ENCODE measurements around the gene RNF181.
"Not testable (repeated sequence)": the region's sequence is repeated elsewhere in the genome, so short reads cannot be mapped to it uniquely, and the experiment has no call there.

The RNF181 gene

GRCh38 chr2:85595301-85596025 lies at the start of gene RNF181:
Gene RNF181 (plus strand): TSS chr2:85595745. CDS start chr2:85595764, 19 bp downstream.
- DNase-seq: peak; percentile 67 to 99 (median 96)

GRCh38 chr2:85545780-85546240 lies 49.7 kb upstream of the RNF181 start:
- no peak for DNase-seq

- no peak for DNase-seq
Observed at GRCh38 chr2:85547089-85547858, 48.3 kb upstream of the RNF181 start.

GRCh38 chr2:85547859-85548607 lies 47.5 kb upstream of the RNF181 start:
- no peak for DNase-seq

GRCh38 chr2:85548608-85548900 lies 47.0 kb upstream of the RNF181 start:
- no peak for DNase-seq

- no peak for DNase-seq
Observed at GRCh38 chr2:85549095-85549494, 46.5 kb upstream of the RNF181 start.

- DNase-seq: no peak
Observed at GRCh38 chr2:85549826-85550225, 45.7 kb upstream of the RNF181 start.

GRCh38 chr2:85550486-85550885 lies 45.1 kb upstream of the RNF181 start:
- peak in 2 of 14 donors; percentile 18 to 28 for DNase-seq

- peak in 13 of 14 donors; percentile 2 to 78 (median 60) for DNase-seq
Observed at GRCh38 chr2:85551698-85552678, 43.6 kb upstream of the RNF181 start.

GRCh38 chr2:85553184-85553583 lies 42.4 kb upstream of the RNF181 start:
- DNase-seq: no peak

GRCh38 chr2:85554980-85555612 lies 40.4 kb upstream of the RNF181 start:
- DNase-seq: no peak

- DNase-seq: no peak
Observed at GRCh38 chr2:85557130-85557529, 38.4 kb upstream of the RNF181 start.

- DNase-seq: no peak
Observed at GRCh38 chr2:85558160-85558559, 37.4 kb upstream of the RNF181 start.

- DNase-seq: not testable (repeated sequence)
Observed at GRCh38 chr2:85560403-85560726, 35.2 kb upstream of the RNF181 start.

GRCh38 chr2:85560812-85561279 lies 34.7 kb upstream of the RNF181 start:
- no peak for DNase-seq

- peak; percentile 54 to 95 (median 87) for DNase-seq
Observed at GRCh38 chr2:85561280-85562212, 34.0 kb upstream of the RNF181 start, which contains the start of gene GGCX. Gene GGCX (minus strand): TSS chr2:85561493. CDS start chr2:85561428, 65 bp downstream.

GRCh38 chr2:85564144-85564563 lies 31.4 kb upstream of the RNF181 start:
- no peak for DNase-seq

GRCh38 chr2:85566265-85566664 lies 29.3 kb upstream of the RNF181 start:
- no peak for DNase-seq

GRCh38 chr2:85575739-85576138 lies 19.8 kb upstream of the RNF181 start:
- DNase-seq: no peak

GRCh38 chr2:85577063-85577385 lies 18.5 kb upstream of the RNF181 start:
- DNase-seq: no peak

Data from C1 segment of cervical spinal cord (tissue), 14 donors.